Urinary bladder (tissue), 4 donors: Measurements from ENCODE around the gene DHX35. TPM values are rescaled to one million over a fixed set of nuclear protein-coding genes. Genes with fewer than 3 reads are reported as not detected.
"Not testable (repeated sequence)": the region's sequence is repeated elsewhere in the genome, so short reads cannot be mapped to it uniquely, and the experiment has no call there.

Experiments
- DNase-seq: peaks from one replicate; pipeline ENCODE4 v3.0.0-alpha.2; 2015; ENCODE audit errors: extremely low spot score
- H3K27ac ChIP-seq: one replicate; pipeline ENCODE4 v1.5.1; 2013; ENCODE audit warnings: low read depth, mild to moderate bottlenecking, moderate library complexity
- H3K36me3 ChIP-seq: one replicate; pipeline ENCODE4 v1.6.1; 2013; ENCODE audit warnings: mild to moderate bottlenecking, moderate library complexity; ENCODE audit not compliant: insufficient read depth
- H3K4me1 ChIP-seq: one replicate; pipeline ENCODE4 v1.6.1; 2013; ENCODE audit warnings: mild to moderate bottlenecking, moderate library complexity; ENCODE audit not compliant: insufficient read depth
- H3K4me3 ChIP-seq: one replicate; pipeline ENCODE4 v1.5.1; 2013; ENCODE audit warnings: low read depth, low read length
- WGBS: extraction: QIAGEN DNeasy Blood & Tissue Kit; methylation state at CpG from one replicate; pipeline ENCODE4 v1.1.7; 2013; 5-methylcytosine and 5-hydroxymethylcytosine counted together
- polyA plus RNA-seq: library from polyadenylated mRNA; stranded (reverse); fragments of 200-250 nt; gene quantifications from one replicate; pipeline ENCODE4 v1.2.3, GENCODE V29; 2013
- total RNA-seq: library from RNA; depleted of rRNA; stranded (reverse); fragments of >200 nt; gene quantifications from one replicate; pipeline ENCODE4 v1.2.3, GENCODE V29; 2014
- donor health status: healthy with polysubstance abuse.
- donor health status: healthy.

Gene DHX35
- total and polyA plus RNA-seq, 2 donors, result 13.4 to 15.3 TPM

GRCh38 chr20:38973645-38974044 lies 11.5 kb downstream of the DHX35 start:
- Histone ChIP-seq H3K4me1 (no peaks in the 10 kb centered on the region), H3K27ac (no peak overlapping the region), H3K36me3 (peaks cover 7% of the 10 kb centered on the region), H3K4me3 (no peak overlapping the region)
- WGBS, result 58% methylated on average over 5 of the region's 5 CpGs
- no peak for DNase-seq

- WGBS, result 58% methylated on average over 2 of the region's 2 CpGs
- peaks cover 7% of the 10 kb centered on the region for H3K36me3 ChIP-seq
- DNase-seq, result no peak
- H3K27ac ChIP-seq, result no peak overlapping the region
- H3K4me3 ChIP-seq, result no peak overlapping the region
- H3K4me1 ChIP-seq, result no peaks in the 10 kb centered on the region
Observed at GRCh38 chr20:38975539-38976120, 13.5 kb downstream of the DHX35 start.

GRCh38 chr20:38979434-38979833 lies 17.3 kb downstream of the DHX35 start:
- H3K4me1 ChIP-seq, result no peaks in the 10 kb centered on the region
- H3K27ac ChIP-seq, result no peak overlapping the region
- no peaks in the 10 kb centered on the region for H3K36me3 ChIP-seq
- H3K4me3 ChIP-seq, result no peak overlapping the region
- DNase-seq, result no peak
- WGBS, result 90% methylated on average over 2 of the region's 2 CpGs

- no peaks in the 10 kb centered on the region for H3K4me1 ChIP-seq
- H3K4me3 ChIP-seq, result no peak overlapping the region
- no peaks in the 10 kb centered on the region for H3K36me3 ChIP-seq
- no peak for DNase-seq
- 90% methylated on average over 3 of the region's 3 CpGs for WGBS
- no peak overlapping the region for H3K27ac ChIP-seq
Observed at GRCh38 chr20:38979842-38980241, 17.7 kb downstream of the DHX35 start.

- WGBS, result 80% methylated on average over 1 of the region's 1 CpG
Observed at GRCh38 chr20:38982291-38982690, 20.1 kb downstream of the DHX35 start.

GRCh38 chr20:38985060-38985459 lies 22.9 kb downstream of the DHX35 start:
- Histone ChIP-seq H3K4me1 (no peaks in the 10 kb centered on the region), H3K4me3 (no peak overlapping the region), H3K36me3 (no peaks in the 10 kb centered on the region), H3K27ac (no peak overlapping the region)
- DNase-seq, result no peak
- WGBS, result 80% methylated on average over 4 of the region's 4 CpGs

More at GRCh38 chr20:38982291-38982690, 20.1 kb downstream of the DHX35 start:
- no peak overlapping the region for H3K27ac ChIP-seq
- no peak overlapping the region for H3K4me3 ChIP-seq
- DNase-seq, result no peak
- no peaks in the 10 kb centered on the region for H3K4me1 ChIP-seq
- H3K36me3 ChIP-seq, result no peaks in the 10 kb centered on the region

GRCh38 chr20:38985603-38986170 lies 23.5 kb downstream of the DHX35 start:
- Histone ChIP-seq H3K36me3 (no peaks in the 10 kb centered on the region), H3K4me1 (no peaks in the 10 kb centered on the region), H3K4me3 (no peak overlapping the region), H3K27ac (no peak overlapping the region)
- 35% methylated on average over 1 of the region's 1 CpG for WGBS
- no peak for DNase-seq

- no peak overlapping the region for H3K27ac ChIP-seq
- no peak for DNase-seq
- WGBS, result 83% methylated on average over 2 of the region's 2 CpGs
- no peak overlapping the region for H3K4me3 ChIP-seq
- H3K4me1 ChIP-seq, result no peaks in the 10 kb centered on the region
- H3K36me3 ChIP-seq, result peaks cover 3% of the 10 kb centered on the region
Observed at GRCh38 chr20:38986663-38987062, 24.5 kb downstream of the DHX35 start.

- Histone ChIP-seq H3K4me1 (no peaks in the 10 kb centered on the region), H3K36me3 (peaks cover 3% of the 10 kb centered on the region), H3K27ac (no peak overlapping the region), H3K4me3 (no peak overlapping the region)
- WGBS, result 91% methylated on average over 4 of the region's 4 CpGs
- no peak for DNase-seq
Observed at GRCh38 chr20:38987777-38988176, 25.6 kb downstream of the DHX35 start.

- no peak overlapping the region for H3K27ac ChIP-seq
- no peak overlapping the region for H3K4me3 ChIP-seq
- 95% methylated on average over 1 of the region's 1 CpG for WGBS
- no peaks in the 10 kb centered on the region for H3K4me1 ChIP-seq
- peaks cover 3% of the 10 kb centered on the region for H3K36me3 ChIP-seq
- DNase-seq, result no peak
Observed at GRCh38 chr20:38990728-38991127, 28.6 kb downstream of the DHX35 start.

- H3K27ac ChIP-seq, result no peak overlapping the region
- WGBS, result 69% methylated on average over 5 of the region's 5 CpGs
- peaks cover 3% of the 10 kb centered on the region for H3K36me3 ChIP-seq
- H3K4me1 ChIP-seq, result no peaks in the 10 kb centered on the region
- DNase-seq, result no peak
- no peak overlapping the region for H3K4me3 ChIP-seq
Observed at GRCh38 chr20:38991814-38992704, 29.9 kb downstream of the DHX35 start.

GRCh38 chr20:38995536-38996044 lies 33.4 kb downstream of the DHX35 start:
- Histone ChIP-seq H3K4me1 (no peaks in the 10 kb centered on the region), H3K4me3 (no peak overlapping the region), H3K27ac (no peak overlapping the region), H3K36me3 (peaks cover 3% of the 10 kb centered on the region)
- WGBS, result 86% methylated on average over 3 of the region's 3 CpGs
- no peak for DNase-seq

- not testable (repeated sequence) for H3K27ac ChIP-seq, H3K36me3 ChIP-seq, H3K4me1 ChIP-seq, DNase-seq, H3K4me3 ChIP-seq
- WGBS, result 94% methylated on average over 1 of the region's 1 CpG
Observed at GRCh38 chr20:38996866-38997265, 34.7 kb downstream of the DHX35 start.

GRCh38 chr20:38997622-38998021 lies 35.5 kb downstream of the DHX35 start:
- H3K36me3 ChIP-seq, result no peaks in the 10 kb centered on the region
- no peak overlapping the region for H3K27ac ChIP-seq
- no peaks in the 10 kb centered on the region for H3K4me1 ChIP-seq
- H3K4me3 ChIP-seq, result no peak overlapping the region
- WGBS, result 89% methylated on average over 8 of the region's 8 CpGs
- DNase-seq, result no peak
